Activated B cell treated with CpG ODN at 0.5 μM for 24 hours (primary cell): ENCODE measurements around the gene PDLIM5. TPM values are rescaled to one million over a fixed set of nuclear protein-coding genes. Genes with fewer than 3 reads are reported as not detected.

Experiments used
- ATAC-seq: fragments of 200-7000 bp; cut with Tn5 transposase; one replicate; pipeline ENCODE4 v1.10.0; 2021; ENCODE audit warnings: low read depth, mild to moderate bottlenecking, moderate library complexity
- CTCF ChIA-PET: fragments of 350-600 bp; sonication (Branson Sonifier 250); formaldehyde crosslinking; loops from one replicate; lab custom pipeline; 2021; ENCODE audit warnings: antibody characterized with exemption; lab: Charles Lee
- POLR2A ChIA-PET: fragments of 350-600 bp; sonication (Branson Sonifier 250); formaldehyde crosslinking; loops from one replicate; lab custom pipeline; 2021; ENCODE audit warnings: antibody characterized with exemption; lab: Charles Lee
- DNase-seq: peaks from one replicate; pipeline ENCODE4 v3.0.0; 2022
- H3K27ac Mint-ChIP-seq: one replicate; pipeline ENCODE4 v1.8.0; 2020; ENCODE audit warnings: mixed read lengths
- H3K27me3 Mint-ChIP-seq: one replicate; pipeline ENCODE4 v1.8.0; 2021; ENCODE audit warnings: mixed read lengths
- H3K36me3 Mint-ChIP-seq: one replicate; pipeline ENCODE4 v1.8.0; 2021; ENCODE audit warnings: low read depth, mixed read lengths
- H3K4me1 Mint-ChIP-seq: one replicate; pipeline ENCODE4 v1.8.0; 2021; ENCODE audit warnings: mixed read lengths
- H3K4me3 Mint-ChIP-seq: one replicate; pipeline ENCODE4 v1.8.0; 2020; ENCODE audit warnings: mild to moderate bottlenecking, mixed read lengths
- H3K9me3 Mint-ChIP-seq: one replicate; pipeline ENCODE4 v1.8.0; 2020; ENCODE audit warnings: mixed read lengths
- CTCF ChIP-seq: fragments of 200-600 bp; IDR thresholded peaks from one replicate; pipeline ENCODE4 v1.8.0; 2022; ENCODE audit warnings: antibody characterized with exemption, mild to moderate bottlenecking
- intact Hi-C: fragments of 100-400 bp; cut with micrococcal nuclease; formaldehyde crosslinking; loops from one replicate; pipeline ENCODE4 v1.15.1; 2024
- total RNA-seq: library from RNA; stranded (reverse); gene quantifications from 2 replicates; pipeline ENCODE4 v1.2.3, GENCODE V29; 2022

The PDLIM5 gene
- total RNA-seq, 1 donor from 2014 or later: 36.5 TPM

GRCh38 chr4:94466371-94466770, 14.6 kb downstream of the PDLIM5 start:
- intact Hi-C loops: no loop called here
- ChIA-PET POLR2A (no interaction called here), CTCF (no interaction called here)
- peaks cover 4% of the 10 kb centered on the region for H3K36me3 Mint-ChIP-seq
- no peaks in the 10 kb centered on the region for H3K4me1 Mint-ChIP-seq
- no peak overlapping the region for H3K4me3 Mint-ChIP-seq
- no peaks in the 10 kb centered on the region for H3K27me3 Mint-ChIP-seq
- no peak overlapping the region for H3K27ac Mint-ChIP-seq
- peaks cover 4% of the 10 kb centered on the region for H3K9me3 Mint-ChIP-seq
- TF ChIP-seq CTCF: no peak
- ATAC-seq: no peak
- no peak for DNase-seq

GRCh38 chr4:94466923-94467322, 15.2 kb downstream of the PDLIM5 start:
- no peaks in the 10 kb centered on the region for H3K27me3 Mint-ChIP-seq
- CTCF ChIA-PET: no interaction called here
- peaks cover 4% of the 10 kb centered on the region for H3K36me3 Mint-ChIP-seq
- ATAC-seq (no peak), DNase-seq (no peak)
- H3K4me1 Mint-ChIP-seq: no peaks in the 10 kb centered on the region
- H3K4me3 Mint-ChIP-seq: no peak overlapping the region
- H3K9me3 Mint-ChIP-seq: peaks cover 4% of the 10 kb centered on the region
- POLR2A ChIA-PET: no interaction called here
- H3K27ac Mint-ChIP-seq: no peak overlapping the region
- no peak for TF ChIP-seq CTCF
- intact Hi-C loops: no loop called here

- DNase-seq (no peak), ATAC-seq (no peak)
- Mint-ChIP-seq H3K4me1 (no peaks in the 10 kb centered on the region), H3K27ac (no peak overlapping the region), H3K36me3 (peaks cover 5% of the 10 kb centered on the region), H3K4me3 (no peak overlapping the region), H3K9me3 (peaks cover 4% of the 10 kb centered on the region), H3K27me3 (no peaks in the 10 kb centered on the region)
- TF ChIP-seq CTCF: no peak
- CTCF ChIA-PET: interaction anchor here (1.0 kb wide), 1 partner anchor 61 kb away, joined by 3 read pairs; no protein-coding TSS in a partner anchor
- POLR2A ChIA-PET: no interaction called here
- intact Hi-C loops: no loop called here
These were observed 16.5 kb downstream of the PDLIM5 start for GRCh38 chr4:94468093-94468769.

GRCh38 chr4:94469221-94469784, 17.6 kb downstream of the PDLIM5 start:
- intact Hi-C loops: no loop called here
- no peak overlapping the region for H3K27ac Mint-ChIP-seq
- CTCF ChIA-PET: no interaction called here

More at GRCh38 chr4:94469221-94469784, 17.6 kb downstream of the PDLIM5 start:
- H3K9me3 Mint-ChIP-seq: peaks cover 4% of the 10 kb centered on the region
- H3K36me3 Mint-ChIP-seq: peaks cover 5% of the 10 kb centered on the region
- no peak for DNase-seq
- no peak for ATAC-seq
- no peak for TF ChIP-seq CTCF
- POLR2A ChIA-PET: no interaction called here
- no peaks in the 10 kb centered on the region for H3K4me1 Mint-ChIP-seq
- H3K27me3 Mint-ChIP-seq: no peaks in the 10 kb centered on the region
- no peak overlapping the region for H3K4me3 Mint-ChIP-seq
